SW480 (cell line): ENCODE measurements around the gene MSANTD7.

Experiments
- DNase-seq: peaks from one replicate; pipeline ENCODE4 v3.0.0-alpha.2; 2016; ENCODE audit warnings: low spot score

Gene MSANTD7

GRCh38 chr10:14880229-14880628 lies 42.1 kb downstream of the MSANTD7 start:
- DNase-seq = no peak

- DNase-seq = no peak
Observed at GRCh38 chr10:14884082-14884481, 46.0 kb downstream of the MSANTD7 start.
